ENCODE data around the gene KDM3A.

KDM3A gene

GRCh38 chr2:86440631-86441391 is at the start of gene KDM3A:
KDM3A (plus strand) TSS chr2:86441371; CDS start chr2:86442048, 677 bp downstream.
- no peaks in the 10 kb centered on the region; the same call in none of the 2 replicates for H3K36me3 ChIP-seq (ENCODE audit: control insufficient read depth, insufficient read depth, low read length)
- peak; percentile 99 for DNase-seq (ENCODE audit: extremely low read depth, insufficient read length)
- H3K4me3 ChIP-seq (replicated peaks; ENCODE audit: low read depth, low read length), result peak within 1 kb of the TSS; percentile 88
- no peak for TF ChIP-seq CTCF (IDR thresholded peaks at IDR 0.05; ENCODE audit: insufficient read depth, low read length, poor library complexity, severe bottlenecking)
- no peaks in the 10 kb centered on the region for H3K27me3 ChIP-seq (replicated peaks; ENCODE audit: control insufficient read depth, insufficient read depth, low read length)

GRCh38 chr2:86392873-86393518 is 48.2 kb upstream of the KDM3A start:
- TF ChIP-seq CTCF (IDR thresholded peaks at IDR 0.05; ENCODE audit: insufficient read depth, low read length, poor library complexity, severe bottlenecking), result no peak
- H3K36me3 ChIP-seq (ENCODE audit: control insufficient read depth, insufficient read depth, low read length), result no peaks in the 10 kb centered on the region
- no peaks in the 10 kb centered on the region for H3K27me3 ChIP-seq (replicated peaks; ENCODE audit: control insufficient read depth, insufficient read depth, low read length)
- H3K4me3 ChIP-seq (replicated peaks; ENCODE audit: low read depth, low read length), result no peak overlapping the region
- no peak for DNase-seq (ENCODE audit: extremely low read depth, insufficient read length)

- TF ChIP-seq CTCF (IDR thresholded peaks at IDR 0.05; ENCODE audit: insufficient read depth, low read length, poor library complexity, severe bottlenecking), result no peak
- no peak overlapping the region for H3K4me3 ChIP-seq (replicated peaks; ENCODE audit: low read depth, low read length)
- H3K36me3 ChIP-seq (ENCODE audit: control insufficient read depth, insufficient read depth, low read length), result no peaks in the 10 kb centered on the region
- DNase-seq (ENCODE audit: extremely low read depth, insufficient read length), result no peak
- H3K27me3 ChIP-seq (replicated peaks; ENCODE audit: control insufficient read depth, insufficient read depth, low read length), result no peaks in the 10 kb centered on the region
Observed at GRCh38 chr2:86393521-86394491, 47.4 kb upstream of the KDM3A start.

- H3K4me3 ChIP-seq (replicated peaks; ENCODE audit: low read depth, low read length), result no peak overlapping the region
- no peak for DNase-seq (ENCODE audit: extremely low read depth, insufficient read length)
- no peaks in the 10 kb centered on the region for H3K36me3 ChIP-seq (ENCODE audit: control insufficient read depth, insufficient read depth, low read length)
- no peaks in the 10 kb centered on the region for H3K27me3 ChIP-seq (replicated peaks; ENCODE audit: control insufficient read depth, insufficient read depth, low read length)
- TF ChIP-seq CTCF (IDR thresholded peaks at IDR 0.05; ENCODE audit: insufficient read depth, low read length, poor library complexity, severe bottlenecking), result peak; percentile 46
Observed at GRCh38 chr2:86396291-86396785, 44.8 kb upstream of the KDM3A start.

GRCh38 chr2:86397986-86398385 is 43.2 kb upstream of the KDM3A start:
- TF ChIP-seq CTCF (IDR thresholded peaks at IDR 0.05; ENCODE audit: insufficient read depth, low read length, poor library complexity, severe bottlenecking), result no peak
- Histone ChIP-seq H3K27me3 (replicated peaks; ENCODE audit: control insufficient read depth, insufficient read depth, low read length) (no peaks in the 10 kb centered on the region), H3K4me3 (replicated peaks; ENCODE audit: low read depth, low read length) (no peak overlapping the region), H3K36me3 (ENCODE audit: control insufficient read depth, insufficient read depth, low read length) (no peaks in the 10 kb centered on the region)
- no peak for DNase-seq (ENCODE audit: extremely low read depth, insufficient read length)
